ENCODE measurements around the gene PLCL2.

- TF ChIP-seq, protein P1, sequence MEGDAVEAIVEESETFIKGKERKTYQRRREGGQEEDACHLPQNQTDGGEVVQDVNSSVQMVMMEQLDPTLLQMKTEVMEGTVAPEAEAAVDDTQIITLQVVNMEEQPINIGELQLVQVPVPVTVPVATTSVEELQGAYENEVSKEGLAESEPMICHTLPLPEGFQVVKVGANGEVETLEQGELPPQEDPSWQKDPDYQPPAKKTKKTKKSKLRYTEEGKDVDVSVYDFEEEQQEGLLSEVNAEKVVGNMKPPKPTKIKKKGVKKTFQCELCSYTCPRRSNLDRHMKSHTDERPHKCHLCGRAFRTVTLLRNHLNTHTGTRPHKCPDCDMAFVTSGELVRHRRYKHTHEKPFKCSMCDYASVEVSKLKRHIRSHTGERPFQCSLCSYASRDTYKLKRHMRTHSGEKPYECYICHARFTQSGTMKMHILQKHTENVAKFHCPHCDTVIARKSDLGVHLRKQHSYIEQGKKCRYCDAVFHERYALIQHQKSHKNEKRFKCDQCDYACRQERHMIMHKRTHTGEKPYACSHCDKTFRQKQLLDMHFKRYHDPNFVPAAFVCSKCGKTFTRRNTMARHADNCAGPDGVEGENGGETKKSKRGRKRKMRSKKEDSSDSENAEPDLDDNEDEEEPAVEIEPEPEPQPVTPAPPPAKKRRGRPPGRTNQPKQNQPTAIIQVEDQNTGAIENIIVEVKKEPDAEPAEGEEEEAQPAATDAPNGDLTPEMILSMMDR (IDR thresholded peaks at IDR 0.05; ENCODE audit: insufficient read depth, low read length, poor library complexity, severe bottlenecking) = no peak
- no peak for TF ChIP-seq EZH2phosphoT487 (conservative IDR thresholded peaks at IDR 0.05; ENCODE audit: low read length)
Measured at GRCh38 chr3:17133632-17134545, 249.1 kb downstream of the PLCL2 start.

Measured in SU-DHL-6 (cell line).